Activated CD8-positive, alpha-beta T cell treated with anti-CD3 and anti-CD28 coated beads for 36 hours (primary cell): ENCODE results near the gene ZNF85. TPM values are rescaled to one million over a fixed set of nuclear protein-coding genes. Genes with fewer than 3 reads are reported as not detected.

Source experiments
- ATAC-seq: fragments of 200-7000 bp; cut with Tn5 transposase; one replicate; pipeline ENCODE4 v1.10.0; 2021; ENCODE audit warnings: mild to moderate bottlenecking, moderate library complexity
- CTCF ChIA-PET: fragments of 350-600 bp; sonication (Branson Sonifier 250); formaldehyde crosslinking; loops from one replicate; lab custom pipeline; 2021; ENCODE audit warnings: antibody characterized with exemption; lab: Charles Lee
- POLR2A ChIA-PET: fragments of 350-600 bp; sonication (Branson Sonifier 250); formaldehyde crosslinking; loops from one replicate; lab custom pipeline; 2021; ENCODE audit warnings: antibody characterized with exemption; lab: Charles Lee
- DNase-seq: peaks from one replicate; pipeline ENCODE4 v3.0.0-alpha.2; 2020
- H3K27ac Mint-ChIP-seq: one replicate; pipeline ENCODE4 v1.8.0; 2021; ENCODE audit warnings: mild to moderate bottlenecking, mixed read lengths
- H3K27me3 Mint-ChIP-seq: one replicate; pipeline ENCODE4 v1.8.0; 2021; ENCODE audit warnings: mixed read lengths
- H3K36me3 Mint-ChIP-seq: one replicate; pipeline ENCODE4 v1.8.0; 2021; ENCODE audit warnings: low read depth, mixed read lengths
- H3K4me1 Mint-ChIP-seq: one replicate; pipeline ENCODE4 v1.8.0; 2021; ENCODE audit warnings: low read depth, mixed read lengths
- H3K4me3 Mint-ChIP-seq: one replicate; pipeline ENCODE4 v1.8.0; 2021; ENCODE audit warnings: mild to moderate bottlenecking, moderate library complexity, mixed read lengths
- H3K9me3 Mint-ChIP-seq: one replicate; pipeline ENCODE4 v1.8.0; 2021; ENCODE audit warnings: mixed read lengths
- CTCF ChIP-seq: fragments of 200-600 bp; IDR thresholded peaks from one replicate; pipeline ENCODE4 v1.8.0; 2022; ENCODE audit warnings: antibody characterized with exemption, mild to moderate bottlenecking
- intact Hi-C: fragments of 100-400 bp; cut with micrococcal nuclease; formaldehyde crosslinking; loops from one replicate; pipeline ENCODE4 v1.10.0; 2022
- total RNA-seq, 2 experiments: library from RNA; stranded (reverse); gene quantifications; one replicate each; pipeline ENCODE4 v1.2.3, GENCODE V29; 2021

The ZNF85 gene
- 10 to 100 TPM; 17.6 to 18.6 TPM for total RNA-seq

GRCh38 chr19:20923077-20923871, at the start of gene ZNF85:
TSS of gene ZNF85 (plus strand) at chr19:20923251. CDS start at chr19:20923401, 150 bp downstream.
- peak within 1 kb of the TSS; percentile 96 for H3K27ac Mint-ChIP-seq
- POLR2A ChIA-PET, result interaction anchor here (0.6 to 1.8 kb wide), 11 partner anchors 14 to 756 kb away, joined by 3 to 10 read pairs (median 3); partner anchors contain the start of genes ZNF431, ZNF486, ZNF66 and ZNF714

GRCh38 chr19:20879501-20879900, 43.5 kb upstream of the ZNF85 start:
- Mint-ChIP-seq H3K27ac (no peak overlapping the region), H3K9me3 (peaks cover 93% of the 10 kb centered on the region), H3K36me3 (peaks cover 22% of the 10 kb centered on the region), H3K4me1 (no peaks in the 10 kb centered on the region), H3K4me3 (no peak overlapping the region), H3K27me3 (peaks cover 22% of the 10 kb centered on the region)
- ChIA-PET POLR2A (no interaction called here), CTCF (no interaction called here)
- no peak for TF ChIP-seq CTCF
- DNase-seq (no peak), ATAC-seq (peak; percentile 30)
- intact Hi-C loops, result no loop called here

More at GRCh38 chr19:20923077-20923871, at the start of gene ZNF85:
- no peak for TF ChIP-seq CTCF
- CTCF ChIA-PET, result interaction anchor here (0.8 to 1.2 kb wide), 2 partner anchors 42 to 676 kb away, joined by 3 read pairs; no protein-coding TSS in a partner anchor
- Mint-ChIP-seq H3K36me3 (peaks cover 27% of the 10 kb centered on the region), H3K4me1 (peaks cover 32% of the 10 kb centered on the region), H3K4me3 (peak within 1 kb of the TSS; percentile 99), H3K27me3 (no peaks in the 10 kb centered on the region), H3K9me3 (no peaks in the 10 kb centered on the region)
- DNase-seq, result peak; percentile 97
- peak; percentile 99 for ATAC-seq
- intact Hi-C loops, result loop anchor here (10.0 kb wide), 1 partner anchor 102 kb away; the partner anchor contains the start of gene ZNF430

GRCh38 chr19:20912973-20913372, 10.1 kb upstream of the ZNF85 start:
- H3K27ac Mint-ChIP-seq, result no peak overlapping the region
- TF ChIP-seq CTCF, result no peak
- no peak overlapping the region for H3K4me3 Mint-ChIP-seq
- peaks cover 72% of the 10 kb centered on the region for H3K9me3 Mint-ChIP-seq
- H3K27me3 Mint-ChIP-seq, result peaks cover 20% of the 10 kb centered on the region
- POLR2A ChIA-PET, result no interaction called here
- CTCF ChIA-PET, result no interaction called here
- H3K36me3 Mint-ChIP-seq, result peaks cover 48% of the 10 kb centered on the region
- peak; percentile 34 for ATAC-seq
- H3K4me1 Mint-ChIP-seq, result no peaks in the 10 kb centered on the region
- intact Hi-C loops, result no loop called here
- no peak for DNase-seq

- Mint-ChIP-seq H3K36me3 (peaks cover 34% of the 10 kb centered on the region), H3K27ac (no peak overlapping the region), H3K27me3 (no peaks in the 10 kb centered on the region), H3K4me1 (peaks cover 32% of the 10 kb centered on the region), H3K4me3 (no peak overlapping the region), H3K9me3 (peaks cover 1% of the 10 kb centered on the region)
- DNase-seq, result no peak
- ATAC-seq, result no peak
- POLR2A ChIA-PET, result no interaction called here
- intact Hi-C loops, result loop anchor here (10.0 kb wide), 1 partner anchor 99 kb away; the partner anchor contains the start of gene ZNF430
- CTCF ChIA-PET, result interaction anchor here (0.6 kb wide), 1 partner anchor 242 kb away, joined by 3 read pairs; no protein-coding TSS in a partner anchor
- no peak for TF ChIP-seq CTCF
These were observed 2.4 kb downstream of the ZNF85 start for GRCh38 chr19:20925481-20925880.

- peaks cover 1% of the 10 kb centered on the region for H3K9me3 Mint-ChIP-seq
- TF ChIP-seq CTCF, result no peak
- H3K4me3 Mint-ChIP-seq, result no peak overlapping the region
- intact Hi-C loops, result loop anchor here (10.0 kb wide), 1 partner anchor 98 kb away; the partner anchor contains the start of gene ZNF430
- H3K27me3 Mint-ChIP-seq, result no peaks in the 10 kb centered on the region
- DNase-seq, result no peak
- no peak overlapping the region for H3K27ac Mint-ChIP-seq
- ChIA-PET CTCF (no interaction called here), POLR2A (interaction anchor here (0.6 to 0.7 kb wide), 2 partner anchors 55 to 150 kb away, joined by 3 read pairs; partner anchors contain the start of gene ZNF66)
- H3K36me3 Mint-ChIP-seq, result peaks cover 37% of the 10 kb centered on the region
- peaks cover 32% of the 10 kb centered on the region for H3K4me1 Mint-ChIP-seq
- no peak for ATAC-seq
These were observed 3.7 kb downstream of the ZNF85 start for GRCh38 chr19:20926796-20927195.
